GM23338 (cell line): ENCODE results near the gene USH2A. TPM values are rescaled to one million over a fixed set of nuclear protein-coding genes. Genes with fewer than 3 reads are reported as not detected.

Experiments used
- ATAC-seq: fragments of 200-7000 bp; cut with Tn5 transposase; 3 replicates; pipeline ENCODE4 v1.9.1; 2020
- DNase-seq: peaks from one replicate; pipeline ENCODE4 v3.0.0-alpha.2; 2015; ENCODE audit warnings: low spot score
- H2AFZ ChIP-seq: fragments of 200-600 bp; sonication (generic); 2 replicates; pipeline ENCODE4 v1.8.0; 2016; ENCODE audit warnings: antibody characterized with exemption, mild to moderate bottlenecking, moderate library complexity
- H3F3A ChIP-seq: fragments of 200-600 bp; sonication (generic); replicated peaks from 2 replicates; pipeline ENCODE4 v1.8.0; 2017; ENCODE audit warnings: antibody characterized with exemption, mixed run types, low read depth
- H3K27ac ChIP-seq: fragments of 200-600 bp; sonication (generic); 2 replicates; pipeline ENCODE4 v1.6.1; 2016; ENCODE audit warnings: low read depth
- H3K27me3 ChIP-seq: fragments of 200-600 bp; sonication (generic); 2 replicates; pipeline ENCODE4 v1.8.0; 2016; ENCODE audit warnings: mild to moderate bottlenecking, mixed run types, moderate library complexity; ENCODE audit not compliant: insufficient read depth
- H3K36me3 ChIP-seq: fragments of 200-600 bp; sonication (generic); 2 replicates; pipeline ENCODE4 v1.8.0; 2016; ENCODE audit warnings: mild to moderate bottlenecking; ENCODE audit not compliant: insufficient read depth
- H3K4me1 ChIP-seq: fragments of 200-600 bp; sonication (generic); 2 replicates; pipeline ENCODE4 v1.8.0; 2016; ENCODE audit warnings: mild to moderate bottlenecking, moderate library complexity; ENCODE audit not compliant: insufficient read depth
- H3K4me2 ChIP-seq: fragments of 200-600 bp; sonication (generic); 2 replicates; pipeline ENCODE4 v1.7.1; 2017; ENCODE audit warnings: mixed run types
- H3K4me3 ChIP-seq: fragments of 200-600 bp; sonication (generic); 2 replicates; pipeline ENCODE4 v1.6.1; 2016; ENCODE audit warnings: mixed run types
- H3K79me2 ChIP-seq: fragments of 200-600 bp; sonication (generic); replicated peaks from 2 replicates; pipeline ENCODE4 v1.8.0; 2017; ENCODE audit warnings: mild to moderate bottlenecking; ENCODE audit not compliant: insufficient read depth
- H3K9me2 ChIP-seq: fragments of 200-600 bp; sonication (generic); 2 replicates; pipeline ENCODE4 v1.8.0; 2017; ENCODE audit not compliant: insufficient read depth
- H4K20me1 ChIP-seq: fragments of 200-600 bp; sonication (generic); replicated peaks from 2 replicates; pipeline ENCODE4 v1.8.0; 2017; ENCODE audit warnings: mild to moderate bottlenecking; ENCODE audit not compliant: insufficient read depth
- H3K27ac Mint-ChIP-seq: 2 replicates; pipeline ENCODE4 v1.8.0; 2020; ENCODE audit warnings: inconsistent platforms, mild to moderate bottlenecking, moderate library complexity, mixed read lengths
- H3K27me3 Mint-ChIP-seq: 3 replicates; pipeline ENCODE4 v1.8.0; 2022; ENCODE audit warnings: low read depth, mild to moderate bottlenecking, moderate library complexity, mixed read lengths, inconsistent platforms; ENCODE audit not compliant: insufficient read depth, poor library complexity
- H3K36me3 Mint-ChIP-seq: 3 replicates; pipeline ENCODE4 v1.8.0; 2021; ENCODE audit warnings: low read depth, mild to moderate bottlenecking, inconsistent platforms, moderate library complexity, mixed read lengths
- H3K4me1 Mint-ChIP-seq: 3 replicates; pipeline ENCODE4 v1.8.0; 2020; ENCODE audit warnings: mild to moderate bottlenecking, inconsistent platforms, mixed read lengths
- H3K4me3 Mint-ChIP-seq: 3 replicates; pipeline ENCODE4 v1.8.0; 2021; ENCODE audit warnings: moderate library complexity, mild to moderate bottlenecking, inconsistent platforms, mixed read lengths
- H3K9me3 Mint-ChIP-seq: 3 replicates; pipeline ENCODE4 v1.8.0; 2020; ENCODE audit warnings: moderate library complexity, mild to moderate bottlenecking, inconsistent platforms, mixed read lengths
- CREB1 ChIP-seq: fragments of 250-450 bp; sonication (Bioruptor Pico); IDR thresholded peaks from 2 replicates; pipeline ENCODE4 v1.5.0; 2020; ENCODE audit warnings: low read depth, mild to moderate bottlenecking, moderate library complexity
- CTCF ChIP-seq, 2 experiments: fragments of 200-600 bp in 1 of 2; sonication (generic) in 1 of 2; conservative IDR thresholded peaks; 2 replicates each; pipeline versions ENCODE4 v1.5.1 to v1.6.1; 2016 to 2017; ENCODE audit warnings: antibody characterized with exemption in 2 of 2, low read depth in 2 of 2, mild to moderate bottlenecking in 2 of 2, moderate library complexity in 1 of 2
- ETS1 ChIP-seq: IDR thresholded peaks from 2 replicates; pipeline ENCODE4 v1.6.1; 2016; ENCODE audit warnings: antibody characterized with exemption
- EZH2 ChIP-seq: fragments of 200-600 bp; sonication (generic); IDR thresholded peaks from one replicate; pipeline ENCODE4 v1.8.0; 2017; ENCODE audit warnings: antibody characterized with exemption, mild to moderate bottlenecking, low read depth; ENCODE audit not compliant: unreplicated experiment
- EZH2phosphoT487 ChIP-seq: fragments of 200-600 bp; sonication (generic); IDR thresholded peaks from one replicate; pipeline ENCODE4 v1.8.1; 2018; ENCODE audit warnings: antibody characterized with exemption; ENCODE audit not compliant: unreplicated experiment
- JUNB ChIP-seq: IDR thresholded peaks from one replicate; pipeline ENCODE4 v1.6.1; 2016; ENCODE audit warnings: antibody characterized with exemption; ENCODE audit not compliant: unreplicated experiment
- NANOG ChIP-seq: IDR thresholded peaks from 2 replicates; pipeline ENCODE4 v1.6.1; 2016; ENCODE audit warnings: antibody characterized with exemption, borderline replicate concordance
- POLR2AphosphoS5 ChIP-seq: IDR thresholded peaks from 2 replicates; pipeline ENCODE4 v1.6.1; 2016; ENCODE audit warnings: antibody characterized with exemption, low read depth
- REST ChIP-seq: IDR thresholded peaks from one replicate; pipeline ENCODE4 v1.6.1; 2018; ENCODE audit warnings: antibody characterized with exemption; ENCODE audit not compliant: unreplicated experiment
- STAT1 ChIP-seq: IDR thresholded peaks from one replicate; pipeline ENCODE4 v1.6.1; 2016; ENCODE audit warnings: antibody characterized with exemption; ENCODE audit not compliant: unreplicated experiment
- ZNF114 ChIP-seq: fragments of 250-450 bp; sonication (Bioruptor Pico); IDR thresholded peaks from 2 replicates; pipeline ENCODE4 v1.5.0; 2020; ENCODE audit warnings: mild to moderate bottlenecking, moderate library complexity
- ZNF331 ChIP-seq: fragments of 250-450 bp; sonication (Bioruptor Pico); IDR thresholded peaks from 2 replicates; pipeline ENCODE4 v1.5.0; 2020; ENCODE audit warnings: low read depth, mild to moderate bottlenecking, moderate library complexity
- polyA plus RNA-seq: library from polyadenylated mRNA; unstranded; fragments of >200 nt; fragmentation: Nextera tagmentation; extraction: Ambion mirVana; gene quantifications from 2 replicates; pipeline ENCODE4 v1.2.1, GENCODE V29; 2016
- total RNA-seq: library from RNA; depleted of rRNA; stranded (reverse); fragments of >200 nt; shearing (Covaris generic); gene quantifications from 2 replicates; pipeline ENCODE4 v1.2.3, GENCODE V29; 2014

The USH2A gene
- total and polyA plus RNA-seq, 2 experiments from 2014 or later: 0.03 TPM

- TF ChIP-seq NANOG: no peak
- no peak for TF ChIP-seq CTCF (conservative IDR thresholded peaks at IDR 0.05; ENCODE audit: low read depth in 2 of 2)
- no peak for TF ChIP-seq ETS1
- no peak for TF ChIP-seq JUNB
- no peak for TF ChIP-seq EZH2
- no peak for TF ChIP-seq CREB1 (CRISPR knock-in tag)
Observed at GRCh38 chr1:215776336-215776735, 646.9 kb downstream of the USH2A start (continued).

- H3K4me2 ChIP-seq: no peak overlapping the region
- H3K4me3 Mint-ChIP-seq: no peak overlapping the region
- no peaks in the 10 kb centered on the region for H3K79me2 ChIP-seq
- no peak overlapping the region for H3K27ac ChIP-seq
- no peak overlapping the region for H3K4me3 ChIP-seq
- H2AFZ ChIP-seq: peak overlapping the region; percentile 63; the same call in 1 of the 2 replicates
- no peaks in the 10 kb centered on the region for H3F3A ChIP-seq
- no peaks in the 10 kb centered on the region for H3K27me3 ChIP-seq
- peaks cover 5% of the 10 kb centered on the region; the same call in 1 of the 3 replicates for H3K36me3 Mint-ChIP-seq
- H3K27ac Mint-ChIP-seq: no peak overlapping the region
- no peaks in the 10 kb centered on the region for H3K9me3 Mint-ChIP-seq
- H3K4me1 Mint-ChIP-seq: peaks cover 41% of the 10 kb centered on the region
- H3K9me2 ChIP-seq: peaks cover 12% of the 10 kb centered on the region; the same call in 1 of the 2 replicates
- TF ChIP-seq JUNB (no peak), EZH2 (no peak), EZH2phosphoT487 (no peak), POLR2AphosphoS5 (no peak), STAT1 (no peak), ZNF114 (CRISPR knock-in tag) (no peak)
- no peak for DNase-seq
- H3K4me1 ChIP-seq: peaks cover 56% of the 10 kb centered on the region
- H3K27me3 Mint-ChIP-seq: peaks cover 3% of the 10 kb centered on the region
- no peak for ATAC-seq
- no peaks in the 10 kb centered on the region for H3K36me3 ChIP-seq
- no peaks in the 10 kb centered on the region for H4K20me1 ChIP-seq
Observed at GRCh38 chr1:215772151-215772550, 651.1 kb downstream of the USH2A start.

- Histone ChIP-seq H3K27me3 (no peaks in the 10 kb centered on the region), H3F3A (no peaks in the 10 kb centered on the region), H2AFZ (no peak overlapping the region; the same call in 1 of the 2 replicates), H3K4me1 (peaks cover 45% of the 10 kb centered on the region), H3K4me3 (peak overlapping the region; percentile 4), H4K20me1 (no peaks in the 10 kb centered on the region), H3K4me2 (peak overlapping the region; percentile 25), H3K36me3 (no peaks in the 10 kb centered on the region), H3K9me2 (peaks cover 12% of the 10 kb centered on the region; the same call in 1 of the 2 replicates), H3K79me2 (no peaks in the 10 kb centered on the region), H3K27ac (peak overlapping the region; percentile 88)
- TF ChIP-seq STAT1: no peak
- no peak for TF ChIP-seq NANOG
- TF ChIP-seq REST: no peak
- no peak for TF ChIP-seq EZH2
- TF ChIP-seq CTCF (conservative IDR thresholded peaks at IDR 0.05; ENCODE audit: low read depth in 2 of 2): no peak
- no peak for TF ChIP-seq ZNF331 (CRISPR knock-in tag)
- TF ChIP-seq POLR2AphosphoS5: no peak
- H3K4me3 Mint-ChIP-seq: 0 out of 3 replicates have a peak overlapping the region, but pooled peaks have one; percentile 4
- peaks cover 3% of the 10 kb centered on the region for H3K27me3 Mint-ChIP-seq
- DNase-seq (no peak), ATAC-seq (no peak)
- peak overlapping the region; percentile 56 for H3K27ac Mint-ChIP-seq
- H3K9me3 Mint-ChIP-seq: no peaks in the 10 kb centered on the region
- H3K4me1 Mint-ChIP-seq: peaks cover 34% of the 10 kb centered on the region
- peaks cover 5% of the 10 kb centered on the region; the same call in 1 of the 3 replicates for H3K36me3 Mint-ChIP-seq
Observed at GRCh38 chr1:215768303-215768702, 654.9 kb downstream of the USH2A start.
